Measurements from ENCODE around the gene ACAD9.

GRCh38 chr3:128848936-128849335, 30.5 kb upstream of the ACAD9 start:
- TF ChIP-seq, protein P1, sequence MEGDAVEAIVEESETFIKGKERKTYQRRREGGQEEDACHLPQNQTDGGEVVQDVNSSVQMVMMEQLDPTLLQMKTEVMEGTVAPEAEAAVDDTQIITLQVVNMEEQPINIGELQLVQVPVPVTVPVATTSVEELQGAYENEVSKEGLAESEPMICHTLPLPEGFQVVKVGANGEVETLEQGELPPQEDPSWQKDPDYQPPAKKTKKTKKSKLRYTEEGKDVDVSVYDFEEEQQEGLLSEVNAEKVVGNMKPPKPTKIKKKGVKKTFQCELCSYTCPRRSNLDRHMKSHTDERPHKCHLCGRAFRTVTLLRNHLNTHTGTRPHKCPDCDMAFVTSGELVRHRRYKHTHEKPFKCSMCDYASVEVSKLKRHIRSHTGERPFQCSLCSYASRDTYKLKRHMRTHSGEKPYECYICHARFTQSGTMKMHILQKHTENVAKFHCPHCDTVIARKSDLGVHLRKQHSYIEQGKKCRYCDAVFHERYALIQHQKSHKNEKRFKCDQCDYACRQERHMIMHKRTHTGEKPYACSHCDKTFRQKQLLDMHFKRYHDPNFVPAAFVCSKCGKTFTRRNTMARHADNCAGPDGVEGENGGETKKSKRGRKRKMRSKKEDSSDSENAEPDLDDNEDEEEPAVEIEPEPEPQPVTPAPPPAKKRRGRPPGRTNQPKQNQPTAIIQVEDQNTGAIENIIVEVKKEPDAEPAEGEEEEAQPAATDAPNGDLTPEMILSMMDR (IDR thresholded peaks at IDR 0.05): no peak
- no peak for TF ChIP-seq POLR2A (IDR thresholded peaks at IDR 0.05)
